HG02852 (cell line): Measurements from ENCODE around the gene STUB1.

Experiments used
- ATAC-seq: cut with Tn5 transposase; IDR thresholded peaks from one replicate; pipeline ENCODE4 v1.9.1; 2021; ENCODE audit warnings: mild to moderate bottlenecking, moderate library complexity; ENCODE audit not compliant: unreplicated experiment

STUB1 gene

GRCh38 chr16:722835-723633, 42.8 kb downstream of the STUB1 start:
- ATAC-seq: no peak

GRCh38 chr16:723695-724094, 43.5 kb downstream of the STUB1 start:
- ATAC-seq: no peak

- no peak for ATAC-seq
These were observed 44.2 kb downstream of the STUB1 start for GRCh38 chr16:724188-725040.

GRCh38 chr16:725041-725376, 44.8 kb downstream of the STUB1 start:
- ATAC-seq: no peak

GRCh38 chr16:725463-726187, 45.4 kb downstream of the STUB1 start:
- ATAC-seq: no peak

GRCh38 chr16:726188-726437, 45.9 kb downstream of the STUB1 start:
- no peak for ATAC-seq

GRCh38 chr16:726438-727290, 46.5 kb downstream of the STUB1 start, which contains the start of the genes CCDC78 and HAGHL:
Gene CCDC78, minus strand, starts transcription at chr16:726443. Its CDS starts 76 bp downstream, at chr16:726367.
Gene HAGHL, plus strand, starts transcription at chr16:727106. Its CDS starts 404 bp downstream, at chr16:727510.
- ATAC-seq: no peak

- no peak for ATAC-seq
These were observed 47.2 kb downstream of the STUB1 start for GRCh38 chr16:727291-727977.

- ATAC-seq: no peak
These were observed 48.1 kb downstream of the STUB1 start for GRCh38 chr16:728131-728889.

- no peak for ATAC-seq
These were observed 48.9 kb downstream of the STUB1 start for GRCh38 chr16:728890-729744.

- ATAC-seq: no peak
These were observed 49.8 kb downstream of the STUB1 start for GRCh38 chr16:729768-730665.

- no peak for ATAC-seq
These were observed 50.7 kb downstream of the STUB1 start for GRCh38 chr16:730666-731509.

GRCh38 chr16:732332-732731, 52.1 kb downstream of the STUB1 start:
- no peak for ATAC-seq
